DMS53 treated with DMSO at 0.1 percent for 48 hours (cell line): ENCODE measurements around the gene ABHD15.

Source experiments
- DNase-seq: peaks from one replicate; lab custom pipeline; 2025; ENCODE audit not compliant: unreplicated experiment; lab: John Stamatoyannopoulos, UW

ABHD15 gene

DNA sequence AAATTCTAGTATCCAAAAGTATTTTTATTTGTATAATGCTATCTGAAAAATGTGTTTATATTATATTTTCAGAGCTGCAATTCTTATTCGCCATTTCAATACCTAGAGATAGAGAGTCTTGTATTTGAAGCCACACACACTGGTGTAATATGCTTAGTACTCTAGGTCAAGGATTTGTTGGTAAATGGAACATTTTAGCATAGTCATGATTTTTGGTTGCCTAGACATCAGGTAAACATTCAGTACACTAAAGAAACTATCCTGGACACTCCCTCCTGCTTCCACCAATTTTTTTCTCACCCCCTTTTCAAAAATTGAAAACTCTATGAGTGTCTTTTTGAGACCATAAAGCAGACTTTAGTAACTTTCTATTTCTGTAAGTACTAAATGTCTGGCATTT is 20.8 kb downstream of the ABHD15 start:
- DNase-seq = no peak

DNA sequence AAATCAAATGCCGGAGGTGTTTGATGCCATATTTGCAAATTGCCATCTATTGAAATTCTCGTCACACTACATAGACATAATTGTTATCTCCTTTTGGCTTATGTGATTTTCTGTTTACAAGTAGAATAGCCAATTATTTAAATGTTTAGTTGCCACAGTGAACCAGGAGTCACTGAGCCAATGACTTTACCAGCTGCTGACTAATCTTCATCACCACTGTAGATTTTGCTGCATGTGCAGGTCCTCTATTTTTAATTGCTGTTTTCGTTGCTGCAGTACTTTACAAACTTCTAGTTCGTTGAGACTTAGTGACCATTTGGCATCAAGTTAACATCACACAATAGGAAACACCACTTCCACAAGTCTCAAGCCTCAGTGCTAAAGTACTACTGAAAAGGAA is 22.8 kb downstream of the ABHD15 start:
- DNase-seq = no peak

- DNase-seq = no peak
Measured at GRCh38 chr17:29533976-29534375, 32.9 kb downstream of the ABHD15 start.

- DNase-seq = no peak
Measured at GRCh38 chr17:29526322-29526721, 40.5 kb downstream of the ABHD15 start.

DNA sequence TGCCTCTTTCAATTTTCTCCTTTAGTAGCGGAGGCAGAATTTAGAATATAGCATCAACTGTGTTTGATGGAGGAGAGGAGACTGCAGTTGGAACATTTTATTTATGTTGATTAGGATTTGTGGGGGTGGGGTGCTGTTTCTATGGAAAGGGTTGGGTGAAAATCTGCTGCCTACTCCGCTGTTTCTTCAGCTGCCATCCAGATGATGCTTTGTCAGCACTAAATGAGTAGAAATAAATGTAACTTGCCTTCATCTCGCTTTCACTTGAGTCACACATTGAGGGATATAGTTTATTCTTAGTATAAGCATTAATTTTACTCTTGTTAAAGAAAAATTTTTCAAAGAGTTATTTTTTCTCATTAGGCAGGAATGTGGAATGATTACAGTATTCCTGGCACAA is 42.1 kb downstream of the ABHD15 start:
- no peak for DNase-seq

- no peak for DNase-seq
Measured at GRCh38 chr17:29518359-29518758, 48.5 kb downstream of the ABHD15 start.

GRCh38 chr17:29514792-29515191 is 52.0 kb downstream of the ABHD15 start:
- no peak for DNase-seq

DNA sequence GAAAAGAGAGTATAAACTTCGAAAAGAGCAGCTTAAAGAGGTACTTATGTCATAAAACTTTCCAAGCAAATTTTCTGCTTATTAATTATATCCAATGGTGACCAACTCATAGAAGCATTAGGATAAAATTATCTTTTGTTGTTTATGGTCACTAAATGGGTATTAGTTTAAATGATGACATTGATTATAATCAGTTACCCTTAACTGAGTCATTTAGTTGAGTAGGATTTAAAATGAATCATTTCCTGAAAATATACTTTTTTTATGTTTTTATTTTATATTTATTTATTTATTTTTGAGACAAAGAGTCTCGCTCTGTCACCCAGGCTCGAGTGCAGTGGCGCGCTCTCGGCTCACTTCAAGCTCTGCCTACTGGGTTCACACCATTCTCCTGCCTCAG is 55.9 kb downstream of the ABHD15 start:
- no peak for DNase-seq
